ENCODE data around the gene FSD1.
"Not testable (repeated sequence)": the region's sequence is repeated elsewhere in the genome, so short reads cannot be mapped to it uniquely, and the experiment has no call there.

FSD1 gene

GRCh38 chr19:4347521-4347920 lies 43.1 kb downstream of the FSD1 start:
- no peak for DNase-seq

DNA sequence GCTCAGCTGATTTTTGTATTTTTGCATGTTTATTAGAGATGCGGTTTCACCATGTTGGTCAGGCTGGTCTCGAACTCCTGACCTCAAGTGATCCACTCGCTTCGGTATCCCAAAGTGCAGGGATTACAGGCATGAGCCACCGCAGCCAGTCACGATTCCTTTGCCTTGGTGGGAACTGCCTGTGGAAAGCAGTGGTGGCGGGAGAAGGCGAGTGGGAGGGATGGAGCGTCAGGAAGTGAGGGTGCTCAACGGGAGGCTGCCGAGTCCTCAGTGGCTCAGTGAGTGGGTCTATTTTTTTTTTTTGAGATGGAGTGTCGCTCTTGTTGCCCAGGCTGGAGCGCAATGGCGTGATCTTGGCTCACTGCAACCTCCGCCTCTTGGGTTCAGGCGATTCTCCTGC lies 44.8 kb downstream of the FSD1 start:
- not testable (repeated sequence) for DNase-seq

GRCh38 chr19:4350111-4350510 lies 45.7 kb downstream of the FSD1 start:
- DNase-seq, result no peak

DNA sequence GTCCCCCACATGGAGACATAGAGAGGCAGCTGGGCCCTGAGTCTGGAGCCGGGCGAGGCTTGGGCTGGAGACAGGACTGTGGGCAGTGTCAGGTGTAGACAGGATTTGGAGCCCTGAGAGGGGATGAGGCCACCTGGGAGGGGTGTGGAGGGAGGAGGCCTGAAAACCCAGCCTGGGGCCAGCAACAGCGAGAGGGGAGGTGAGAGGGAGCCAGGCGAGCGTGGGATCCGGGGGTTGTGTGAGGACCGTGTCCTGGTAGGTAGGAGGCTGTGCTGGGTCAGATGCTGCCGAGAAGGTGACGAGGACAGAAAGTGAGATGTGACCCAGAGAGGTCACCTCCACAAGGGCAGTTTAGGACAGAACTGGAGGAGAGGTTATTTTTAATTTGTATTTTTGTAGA lies 46.3 kb downstream of the FSD1 start:
- no peak for DNase-seq

DNA sequence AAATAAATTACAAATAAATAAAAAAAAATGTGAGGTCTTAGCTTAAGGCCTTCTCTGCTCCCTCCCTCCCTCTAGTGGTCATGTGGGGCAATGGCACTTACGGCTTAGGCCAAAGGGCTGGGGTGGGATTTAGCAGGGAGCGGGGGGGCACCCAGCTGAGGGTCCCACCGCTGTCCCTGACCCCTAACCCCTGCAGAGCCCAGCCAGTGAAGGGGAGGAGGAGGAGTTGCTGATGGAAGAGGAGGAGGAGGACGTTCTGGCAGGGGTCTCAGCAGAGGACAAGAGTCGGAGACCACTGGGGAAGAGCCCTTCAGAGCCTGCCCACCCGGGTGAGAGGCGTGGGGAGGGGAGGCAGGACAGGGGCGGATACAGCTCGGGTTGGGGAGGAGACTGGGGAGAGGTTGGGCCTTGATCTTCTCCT lies 48.3 kb downstream of the FSD1 start:
- peak; percentile 48 for DNase-seq

DNA sequence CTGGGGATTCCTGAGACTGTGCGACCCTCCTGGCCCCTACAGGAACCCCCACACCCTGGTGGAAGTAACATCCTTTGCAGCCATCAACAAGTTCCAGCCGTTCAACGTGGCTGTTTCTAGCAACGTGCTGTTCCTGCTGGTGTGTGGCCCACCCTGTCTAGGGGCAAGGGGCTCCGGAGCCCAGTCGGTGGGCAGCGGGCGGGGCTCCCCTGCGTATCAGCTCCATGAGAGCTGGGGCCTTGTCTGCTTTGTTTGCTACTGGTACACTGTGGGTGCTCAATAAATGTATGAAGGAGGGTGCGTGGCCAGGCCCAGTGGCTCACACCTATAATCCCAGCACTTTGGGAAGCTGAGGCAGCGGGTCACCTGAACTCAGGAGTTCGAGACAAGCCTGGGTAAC lies 49.9 kb downstream of the FSD1 start:
- DNase-seq, result no peak

DNA sequence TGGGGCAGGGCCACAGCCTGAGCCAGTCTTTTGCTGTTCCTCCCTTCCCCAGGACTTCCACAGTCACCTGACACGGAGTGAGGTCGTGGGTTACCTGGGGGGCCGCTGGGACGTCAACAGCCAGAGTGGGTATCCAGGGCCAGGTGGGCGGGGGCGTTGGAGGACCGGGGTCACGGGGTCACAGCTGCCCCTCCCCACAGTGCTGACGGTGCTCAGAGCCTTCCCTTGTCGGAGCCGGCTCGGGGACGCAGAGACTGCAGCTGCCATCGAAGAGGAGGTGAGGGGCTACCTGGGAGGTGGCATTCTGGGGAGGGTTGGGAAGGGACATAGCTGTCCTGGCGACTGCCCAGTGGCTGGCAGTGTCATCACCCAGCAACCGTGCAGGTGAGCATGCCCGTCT lies 50.5 kb downstream of the FSD1 start:
- no peak for DNase-seq

DNA sequence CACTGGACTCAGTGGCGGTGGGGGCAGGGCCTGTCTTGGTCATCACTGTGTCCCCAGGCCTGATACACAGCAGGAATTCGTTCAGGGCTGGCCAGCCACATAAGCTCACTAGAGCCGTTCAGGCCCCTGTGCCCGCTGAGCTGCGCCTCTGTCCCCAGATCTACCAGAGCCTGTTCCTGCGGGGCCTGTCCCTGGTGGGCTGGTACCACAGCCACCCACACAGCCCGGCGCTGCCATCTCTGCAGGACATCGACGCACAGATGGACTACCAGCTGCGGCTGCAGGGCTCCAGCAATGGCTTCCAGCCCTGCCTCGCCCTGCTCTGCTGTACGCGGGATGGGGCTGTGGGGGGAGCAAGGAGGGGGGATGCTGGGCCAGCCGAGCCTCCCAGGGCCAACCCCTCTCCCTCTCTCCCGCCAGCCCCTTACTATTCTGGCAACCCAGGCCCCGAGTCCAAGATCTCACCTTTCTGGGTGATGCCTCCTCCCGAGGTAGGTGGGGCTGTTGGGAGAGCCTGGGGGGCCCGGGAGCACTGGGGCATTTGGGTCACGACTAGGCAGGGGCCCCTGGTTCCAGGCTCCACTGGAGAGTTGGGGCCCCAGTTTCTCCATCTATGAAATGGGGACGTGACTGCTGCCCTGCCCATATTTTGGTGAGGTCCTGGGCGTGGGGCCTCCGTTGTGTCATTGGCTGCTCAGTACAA lies 52.8 kb downstream of the FSD1 start:
- DNase-seq, result no peak

- no peak for DNase-seq
These were observed 53.5 kb downstream of the FSD1 start for GRCh38 chr19:4357921-4358326.

DNA sequence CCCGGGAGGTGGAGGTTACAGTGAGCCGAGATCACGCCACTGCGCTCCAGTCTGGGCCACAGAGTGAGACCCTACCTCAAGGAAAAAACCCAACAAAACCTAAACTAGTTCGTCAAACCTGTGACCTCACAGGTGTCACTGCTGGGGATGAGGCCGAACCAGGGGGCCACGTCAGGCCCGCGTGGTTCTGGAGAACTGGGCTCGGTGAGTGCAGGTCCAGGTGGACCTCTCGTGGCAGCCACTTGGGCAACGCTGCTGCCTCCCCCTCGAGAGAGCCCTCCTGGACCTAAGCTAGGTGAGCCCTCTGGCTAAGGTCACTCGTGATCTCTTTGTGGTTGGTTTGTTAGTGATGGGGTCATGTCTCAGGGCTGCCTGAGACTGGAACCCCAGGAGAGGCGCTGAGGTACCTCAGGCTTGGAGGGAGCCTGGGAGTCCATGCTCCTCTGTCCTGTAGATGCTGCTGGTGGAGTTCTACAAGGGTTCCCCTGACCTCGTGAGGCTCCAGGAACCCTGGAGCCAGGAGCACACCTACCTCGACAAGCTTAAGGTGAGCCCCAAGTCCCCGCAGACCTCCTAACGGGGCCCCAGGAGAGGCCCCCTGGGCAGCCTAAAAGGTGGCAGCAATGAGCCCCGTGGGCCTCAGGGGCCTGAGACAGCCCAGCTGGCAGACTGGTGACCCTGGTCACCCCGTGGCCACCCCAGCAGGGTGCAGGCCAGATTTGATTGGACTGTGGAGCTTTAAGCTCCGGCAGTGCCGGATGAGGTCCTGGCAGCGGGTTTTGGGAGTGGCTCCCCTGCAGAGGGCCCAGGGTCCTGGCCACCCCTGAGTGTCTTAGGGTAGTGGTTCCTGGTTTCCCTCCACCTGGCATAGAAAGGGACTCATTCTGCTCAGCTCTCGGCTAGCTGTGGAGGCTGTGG lies 54.6 kb downstream of the FSD1 start:
- no peak for DNase-seq

DNA sequence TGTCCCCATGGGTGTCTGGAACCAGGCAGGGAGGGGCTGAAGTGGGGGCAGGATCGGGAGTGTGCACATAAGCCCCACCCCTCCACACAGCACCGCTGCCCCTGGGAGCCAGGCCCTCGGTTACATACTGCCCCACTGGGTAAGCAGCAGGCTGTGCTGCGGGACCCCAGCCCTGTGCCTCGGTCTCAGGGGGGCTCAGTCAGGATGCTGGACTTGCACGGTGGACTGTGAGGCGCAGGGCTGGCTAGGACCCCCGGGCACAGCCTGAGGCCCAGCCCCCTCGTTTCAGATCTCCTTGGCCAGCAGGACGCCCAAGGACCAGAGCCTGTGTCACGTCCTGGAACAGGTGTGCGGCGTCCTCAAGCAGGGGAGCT lies 55.2 kb downstream of the FSD1 start:
- DNase-seq, result no peak

DNA sequence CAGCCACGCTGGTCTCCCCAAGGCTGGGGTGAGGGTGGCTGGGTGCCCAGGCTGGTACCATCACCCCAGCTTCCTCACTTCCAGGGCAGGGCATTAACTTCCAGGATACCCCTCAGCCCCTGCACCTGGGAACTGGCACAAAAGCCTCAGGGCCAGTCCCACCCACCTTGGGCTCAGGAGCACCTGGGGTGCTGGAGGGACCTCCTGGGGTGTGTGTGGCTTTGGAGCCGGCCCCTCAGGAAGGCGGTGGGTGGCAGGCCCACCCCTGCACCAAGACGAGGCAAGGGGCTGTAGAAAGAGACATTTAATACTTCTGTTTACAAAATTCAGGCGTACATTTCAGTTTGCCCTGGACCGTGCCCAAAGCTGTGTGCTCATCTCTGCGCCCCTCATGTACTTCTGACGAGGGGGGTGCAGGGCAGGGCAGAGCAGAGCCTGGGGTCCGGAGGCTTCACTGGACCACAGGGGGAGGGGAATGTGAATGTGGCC lies 55.7 kb downstream of the FSD1 start:
- DNase-seq, result no peak

DNA sequence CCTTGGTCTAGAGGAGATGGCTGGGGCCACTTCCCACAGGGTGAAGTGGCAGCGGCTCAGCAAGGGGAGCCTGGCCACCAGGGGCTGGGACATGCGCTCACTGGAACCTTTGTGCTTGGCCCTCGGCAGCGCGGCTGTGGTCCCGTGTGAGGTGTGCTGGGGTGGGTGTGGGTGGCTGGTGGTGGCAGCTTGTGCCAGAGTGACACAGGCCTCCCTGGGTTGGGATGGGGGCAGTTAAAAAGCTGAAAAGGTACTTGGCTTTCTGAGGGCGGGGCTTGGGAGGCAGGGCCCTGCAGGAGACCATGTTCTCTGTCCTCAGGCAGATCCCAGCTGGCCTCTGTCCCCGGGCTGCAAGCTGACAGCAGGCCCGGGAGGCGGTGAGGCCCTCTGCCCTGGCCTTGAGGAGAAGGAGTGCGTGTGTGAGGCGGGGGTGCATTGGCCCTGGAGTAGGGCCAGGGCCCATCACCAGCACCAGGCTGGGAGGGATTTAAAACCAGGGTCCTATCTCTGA lies 56.3 kb downstream of the FSD1 start:
- no peak for DNase-seq

DNA sequence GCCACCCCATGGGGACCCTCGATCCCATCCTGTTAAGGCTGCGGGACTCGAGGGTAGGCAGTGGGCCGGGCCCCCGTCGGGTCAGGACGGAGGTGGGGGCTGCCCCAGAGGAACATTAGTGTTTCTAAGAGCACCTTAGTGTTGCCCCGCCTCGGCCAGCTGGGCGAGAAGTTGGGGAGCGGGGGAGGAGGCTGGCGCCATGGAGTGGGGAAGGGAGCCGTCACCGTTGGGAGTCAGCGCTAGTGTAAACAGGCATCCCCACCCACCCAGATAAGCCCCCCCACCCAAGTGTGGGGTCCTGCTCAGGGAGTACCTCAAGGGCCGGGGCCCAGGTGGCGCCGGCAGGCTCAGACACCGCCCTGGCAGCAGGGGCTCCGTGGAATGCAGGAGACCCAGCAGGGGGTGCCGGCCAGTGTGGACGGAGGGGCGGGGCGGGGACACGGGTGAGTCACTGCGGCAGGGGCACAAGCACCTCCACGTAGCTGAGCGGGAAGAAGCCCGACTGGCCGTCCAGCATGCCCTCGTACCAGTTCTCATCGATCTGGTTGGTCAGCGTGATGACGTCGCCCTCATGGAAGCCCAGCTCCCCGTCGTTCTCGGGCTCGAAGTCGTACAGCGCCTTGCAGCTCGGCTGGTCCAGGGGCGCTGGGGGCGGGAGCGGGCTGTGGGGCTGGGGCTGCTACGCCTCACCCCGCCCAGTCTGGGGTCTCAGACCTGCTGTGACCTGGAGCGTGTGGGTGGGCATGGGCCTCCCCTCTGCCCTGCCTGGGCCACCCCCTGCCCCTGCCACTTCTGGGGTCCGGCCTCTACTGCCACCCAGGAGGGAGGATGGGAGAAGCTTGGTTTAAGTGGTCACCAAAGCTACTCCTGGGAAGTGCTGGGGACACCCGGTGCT lies 57.0 kb downstream of the FSD1 start:
- DNase-seq, result no peak

DNA sequence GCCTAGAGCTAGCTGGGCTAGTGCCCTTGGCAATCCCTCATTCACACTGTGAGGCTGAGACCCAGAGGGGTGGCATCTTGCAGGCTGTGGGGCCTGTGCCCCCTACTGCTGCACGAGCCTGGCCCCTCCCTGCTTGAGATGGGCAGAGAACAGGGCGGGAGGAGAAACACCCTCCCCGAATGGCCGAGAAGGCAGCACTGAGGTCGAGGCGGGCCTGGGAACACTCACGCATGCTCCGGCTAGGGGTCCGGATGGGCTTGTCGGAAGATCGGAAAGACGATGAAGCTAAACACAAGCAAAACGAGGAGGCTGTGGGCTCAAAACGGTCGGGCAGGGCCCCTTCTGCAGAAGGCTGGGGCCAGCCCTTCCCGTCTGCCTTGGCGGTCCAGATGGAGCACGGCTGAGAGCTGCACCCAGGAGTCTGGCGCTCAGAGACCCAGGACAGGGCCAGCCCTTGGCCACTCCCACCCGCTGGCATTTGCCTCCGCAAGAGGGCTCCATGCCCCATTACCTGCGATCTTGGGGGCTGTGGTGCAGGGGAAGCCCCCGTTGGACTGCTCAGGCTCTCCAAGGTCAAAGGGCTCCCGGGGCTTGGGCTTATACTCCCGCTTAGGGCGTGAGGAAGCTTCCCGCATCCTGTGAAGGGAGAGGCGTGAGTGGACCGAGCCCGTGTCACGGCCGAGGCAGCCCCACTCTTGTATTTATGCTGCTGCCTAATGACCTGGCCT lies 57.9 kb downstream of the FSD1 start:
- no peak for DNase-seq

- no peak for DNase-seq
These were observed 58.6 kb downstream of the FSD1 start for GRCh38 chr19:4362831-4363545.

DNA sequence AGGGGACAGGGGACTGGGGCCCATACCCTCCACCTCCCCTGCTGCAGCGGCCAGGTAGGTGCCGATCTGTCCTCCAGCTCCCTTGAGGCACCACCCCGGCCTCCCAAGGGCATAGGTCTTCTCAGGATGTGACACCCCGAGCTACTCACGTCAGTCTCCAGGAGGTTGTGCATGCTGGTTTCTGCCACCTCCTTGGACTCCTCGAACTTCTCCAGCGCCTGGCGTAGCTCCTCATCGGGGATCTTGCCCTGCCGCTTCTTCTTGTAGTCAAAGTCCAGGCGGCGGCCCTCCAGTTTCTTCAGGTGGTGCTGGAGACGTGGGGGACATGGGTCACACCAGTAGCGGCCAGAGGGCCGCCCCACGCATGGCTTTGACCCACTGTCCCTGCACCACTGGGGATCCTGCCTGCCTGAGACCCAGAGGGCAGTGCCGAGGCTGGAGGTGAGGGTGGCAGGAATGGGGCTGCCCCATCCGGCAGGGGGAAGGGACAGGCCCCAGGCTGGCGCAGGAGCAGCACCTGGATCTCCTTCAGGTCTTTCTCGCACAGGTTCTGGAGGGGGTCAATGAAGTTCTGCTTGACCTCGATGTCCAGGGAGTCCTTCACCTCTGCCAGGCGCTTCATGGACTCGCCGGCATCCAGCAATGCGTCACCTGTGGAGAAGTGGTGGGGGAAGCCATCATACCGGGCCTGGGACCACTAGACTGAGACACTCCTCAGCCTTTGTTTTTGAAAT lies 59.3 kb downstream of the FSD1 start:
- no peak for DNase-seq

DNA sequence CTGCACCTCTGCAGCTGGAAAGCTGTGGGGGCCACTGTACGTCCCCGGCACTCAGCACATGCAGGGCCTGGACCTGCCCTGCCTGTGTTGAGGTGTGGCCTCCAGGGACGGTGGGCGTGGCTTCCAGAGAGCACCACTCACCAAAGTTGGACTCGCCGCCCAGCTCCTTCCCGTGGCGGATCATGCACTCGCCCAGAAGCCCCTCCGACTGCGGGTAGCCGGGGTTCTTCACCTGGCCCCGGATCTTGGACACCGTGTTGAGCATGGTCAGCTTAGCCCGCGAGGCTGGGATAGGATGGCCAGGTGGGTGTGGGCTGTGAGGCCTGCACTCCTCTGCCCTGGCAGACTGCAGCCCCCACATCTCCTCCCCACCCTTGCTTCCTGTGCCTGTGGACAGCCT lies 60.9 kb downstream of the FSD1 start:
- DNase-seq, result no peak

GRCh38 chr19:4365791-4366665 lies 61.6 kb downstream of the FSD1 start:
- no peak for DNase-seq
